Measurements from ENCODE around the gene SIGLEC9. TPM values are rescaled to one million over a fixed set of nuclear protein-coding genes. Genes with fewer than 3 reads are reported as not detected.

Gene SIGLEC9
- polyA plus RNA-seq, 4 donors: 0.81 to 3.4 (median 1.0) TPM

DNA sequence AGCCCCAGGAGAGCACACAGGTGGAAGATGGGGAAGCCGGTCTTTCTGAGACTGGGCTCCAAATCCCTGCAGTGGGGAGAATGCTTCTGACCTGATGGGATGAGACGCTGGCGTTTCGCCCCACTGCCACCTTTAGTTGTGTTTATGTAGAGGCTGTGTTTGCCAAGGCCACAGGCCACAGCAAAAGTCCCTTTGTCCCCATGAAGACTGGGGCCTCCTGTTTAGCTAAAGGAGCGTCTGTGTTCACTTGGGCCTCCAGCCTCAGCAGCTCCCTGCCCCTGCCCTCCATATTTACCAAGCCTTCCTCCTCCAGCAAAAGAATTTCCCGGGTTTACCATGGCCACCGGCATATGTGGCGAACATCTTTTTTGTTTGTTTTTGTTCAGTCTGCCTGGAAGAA lies 31.6 kb upstream of the SIGLEC9 start:
- Histone ChIP-seq H3K9me3 (ENCODE audit: control insufficient read depth in 2 of 2, insufficient read depth in 1 of 2, low read depth in 1 of 2, low read length in 1 of 2) (no peaks in the 10 kb centered on the region), H3K27ac (ENCODE audit: low read depth in 1 of 3, low read length in 2 of 3) (no peak overlapping the region), H3K4me3 (ENCODE audit: low read depth in 1 of 3, low read length in 3 of 3) (no peak overlapping the region), H3K4me1 (ENCODE audit: control insufficient read depth in 3 of 3, insufficient read depth in 2 of 3, low read depth in 1 of 3, low read length in 2 of 3) (no peaks in the 10 kb centered on the region), H3K36me3 (ENCODE audit: control insufficient read depth in 3 of 3, insufficient read depth in 2 of 3, low read depth in 1 of 3, low read length in 3 of 3) (peaks cover 0 to 8% (median 0%) of the 10 kb centered on the region in 3 donors), H3K27me3 (ENCODE audit: control insufficient read depth in 3 of 3, insufficient read depth in 3 of 3, low read length in 3 of 3) (no peaks in the 10 kb centered on the region)
- 72 to 75% (median 74%) methylated on average over 8 of the region's 8 CpGs for WGBS, 3 donors
- DNase-seq: no peak
- no peak for FAIRE-seq

DNA sequence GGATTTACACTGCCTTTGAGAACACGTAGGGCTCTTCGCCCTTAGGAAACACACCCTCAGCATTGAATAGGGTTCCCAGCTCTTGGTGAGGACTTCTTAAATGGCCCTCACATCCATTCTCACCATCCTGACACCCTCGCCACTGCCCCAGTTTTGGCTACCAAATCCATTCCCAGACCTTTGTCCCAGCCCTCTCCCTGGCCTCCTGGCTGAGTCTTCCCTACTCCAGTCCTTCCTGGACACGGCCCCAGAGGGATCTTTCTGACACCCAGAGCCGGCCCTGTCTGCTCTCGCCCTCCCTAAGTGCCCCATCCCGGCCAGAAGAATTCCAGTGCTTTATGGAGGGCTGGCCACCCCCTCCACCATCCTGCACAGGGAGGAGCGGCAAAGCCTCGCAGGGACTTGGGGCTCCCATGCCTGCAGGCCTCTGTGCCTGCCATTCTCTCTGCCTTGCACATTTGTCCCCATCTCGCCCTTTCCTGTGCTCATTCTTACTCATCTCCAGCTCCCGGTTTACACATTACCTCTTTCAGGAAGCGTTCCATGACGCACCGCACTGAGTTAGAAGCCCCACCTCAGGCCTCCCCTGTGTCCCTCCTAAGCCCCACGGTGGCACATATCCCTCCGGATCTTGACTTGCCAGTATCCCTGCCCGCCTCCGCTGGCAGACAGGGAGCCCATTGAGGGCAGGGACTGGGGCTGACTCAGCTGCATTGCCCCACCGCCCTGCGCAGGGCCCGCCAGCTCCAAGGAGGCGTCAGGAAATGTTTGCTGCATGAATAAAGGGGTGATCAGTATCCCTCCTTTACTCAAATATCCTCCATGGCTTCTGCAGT lies 31.0 kb upstream of the SIGLEC9 start:
- Histone ChIP-seq H3K4me1 (ENCODE audit: control insufficient read depth in 3 of 3, insufficient read depth in 2 of 3, low read depth in 1 of 3, low read length in 2 of 3) (no peaks in the 10 kb centered on the region), H3K27me3 (ENCODE audit: control insufficient read depth in 3 of 3, insufficient read depth in 3 of 3, low read length in 3 of 3) (no peaks in the 10 kb centered on the region), H3K4me3 (ENCODE audit: low read depth in 1 of 3, low read length in 3 of 3) (no peak overlapping the region), H3K36me3 (ENCODE audit: control insufficient read depth in 3 of 3, insufficient read depth in 2 of 3, low read depth in 1 of 3, low read length in 3 of 3) (peaks cover 0 to 8% (median 0%) of the 10 kb centered on the region in 3 donors), H3K27ac (ENCODE audit: low read depth in 1 of 3, low read length in 2 of 3) (no peak overlapping the region), H3K9me3 (ENCODE audit: control insufficient read depth in 2 of 2, insufficient read depth in 1 of 2, low read depth in 1 of 2, low read length in 1 of 2) (no peaks in the 10 kb centered on the region)
- DNase-seq: no peak
- no peak for FAIRE-seq
- WGBS, 3 donors: 74 to 82% (median 75%) methylated on average over 22 of the region's 22 CpGs

DNA sequence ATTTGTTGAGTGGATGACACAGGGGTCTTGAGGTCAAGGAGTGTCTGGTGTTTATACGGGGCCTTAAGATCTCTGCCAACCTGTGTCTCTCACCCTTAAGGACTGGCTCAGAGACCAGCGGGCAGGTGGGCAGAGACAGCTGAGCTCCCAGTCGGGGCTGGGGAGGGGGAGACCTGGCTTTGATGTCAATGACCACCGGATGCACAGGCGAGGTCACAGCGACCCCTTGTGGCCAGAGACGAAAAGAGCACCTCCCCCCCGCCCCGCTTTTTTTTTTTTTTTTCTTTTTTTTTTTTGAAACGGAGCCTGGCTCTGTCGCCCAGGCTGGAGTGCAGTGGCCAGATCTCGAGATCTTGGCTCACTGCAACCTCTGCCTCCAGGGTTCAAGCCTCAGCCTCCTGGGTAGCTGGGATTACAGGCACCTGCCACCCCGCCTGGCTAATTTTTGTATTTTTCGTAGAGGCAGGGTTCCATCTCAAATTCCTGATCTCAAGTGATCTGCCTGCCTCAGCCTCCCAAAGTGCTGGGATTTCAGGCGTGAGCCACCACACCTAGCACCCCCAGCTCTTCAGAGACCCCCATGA lies 29.9 kb upstream of the SIGLEC9 start:
- Histone ChIP-seq H3K4me3 (ENCODE audit: low read depth in 1 of 3, low read length in 3 of 3) (no peak overlapping the region), H3K36me3 (ENCODE audit: control insufficient read depth in 3 of 3, insufficient read depth in 2 of 3, low read depth in 1 of 3, low read length in 3 of 3) (peaks cover 0 to 12% (median 0%) of the 10 kb centered on the region in 3 donors), H3K27ac (ENCODE audit: low read depth in 1 of 3, low read length in 2 of 3) (no peak overlapping the region), H3K9me3 (ENCODE audit: control insufficient read depth in 2 of 2, insufficient read depth in 1 of 2, low read depth in 1 of 2, low read length in 1 of 2) (no peaks in the 10 kb centered on the region), H3K27me3 (ENCODE audit: control insufficient read depth in 3 of 3, insufficient read depth in 3 of 3, low read length in 3 of 3) (no peaks in the 10 kb centered on the region), H3K4me1 (ENCODE audit: control insufficient read depth in 3 of 3, insufficient read depth in 2 of 3, low read depth in 1 of 3, low read length in 2 of 3) (no peaks in the 10 kb centered on the region)
- WGBS, 3 donors: 25 to 40% (median 35%) methylated on average over 12 to 15 of the region's 15 CpGs
- DNase-seq: peak in 1 of 2 donors; percentile 29
- no peak for FAIRE-seq

DNA sequence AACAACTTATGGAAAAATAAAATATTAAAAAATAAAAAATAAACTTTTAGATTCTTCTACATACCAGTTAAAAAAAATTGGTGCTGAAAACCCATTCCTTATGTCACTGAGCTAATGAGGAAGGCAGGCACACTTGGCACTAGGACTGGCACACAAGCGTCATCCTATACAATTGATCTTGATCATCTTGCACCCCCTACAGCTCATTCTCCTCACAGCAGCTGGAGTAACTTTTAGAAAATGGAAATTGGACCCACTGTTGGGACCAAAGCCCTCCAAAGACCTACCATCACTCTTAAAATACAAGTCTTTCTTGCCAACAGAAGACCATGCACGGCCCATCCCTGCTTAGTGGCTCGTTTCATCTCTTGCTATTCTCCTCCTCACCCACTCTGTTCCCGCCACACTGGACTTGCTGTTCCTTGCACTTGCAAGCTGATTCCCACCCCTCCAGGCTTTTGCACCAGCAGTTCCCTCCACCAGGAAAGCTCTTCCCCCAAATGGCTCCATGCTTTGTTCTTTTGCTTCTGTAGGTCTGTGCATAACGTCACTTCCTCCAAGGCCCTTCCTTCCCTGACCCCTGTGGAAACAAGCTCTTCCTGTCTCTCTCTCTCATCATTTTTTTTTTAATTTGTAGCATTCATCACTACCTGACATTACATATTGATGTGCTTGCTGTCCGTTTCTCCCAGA lies 28.1 kb upstream of the SIGLEC9 start:
- Histone ChIP-seq H3K9me3 (ENCODE audit: control insufficient read depth in 2 of 2, insufficient read depth in 1 of 2, low read depth in 1 of 2, low read length in 1 of 2) (no peaks in the 10 kb centered on the region), H3K27me3 (ENCODE audit: control insufficient read depth in 3 of 3, insufficient read depth in 3 of 3, low read length in 3 of 3) (no peaks in the 10 kb centered on the region), H3K27ac (ENCODE audit: low read depth in 1 of 3, low read length in 2 of 3) (no peak overlapping the region), H3K36me3 (ENCODE audit: control insufficient read depth in 3 of 3, insufficient read depth in 2 of 3, low read depth in 1 of 3, low read length in 3 of 3) (peaks cover 0 to 15% (median 2%) of the 10 kb centered on the region in 3 donors), H3K4me3 (ENCODE audit: low read depth in 1 of 3, low read length in 3 of 3) (no peak overlapping the region), H3K4me1 (ENCODE audit: control insufficient read depth in 3 of 3, insufficient read depth in 2 of 3, low read depth in 1 of 3, low read length in 2 of 3) (no peaks in the 10 kb centered on the region)
- WGBS, 3 donors: 74 to 88% (median 84%) methylated on average over 6 of the region's 6 CpGs
- DNase-seq (no peak), FAIRE-seq (no peak)

DNA sequence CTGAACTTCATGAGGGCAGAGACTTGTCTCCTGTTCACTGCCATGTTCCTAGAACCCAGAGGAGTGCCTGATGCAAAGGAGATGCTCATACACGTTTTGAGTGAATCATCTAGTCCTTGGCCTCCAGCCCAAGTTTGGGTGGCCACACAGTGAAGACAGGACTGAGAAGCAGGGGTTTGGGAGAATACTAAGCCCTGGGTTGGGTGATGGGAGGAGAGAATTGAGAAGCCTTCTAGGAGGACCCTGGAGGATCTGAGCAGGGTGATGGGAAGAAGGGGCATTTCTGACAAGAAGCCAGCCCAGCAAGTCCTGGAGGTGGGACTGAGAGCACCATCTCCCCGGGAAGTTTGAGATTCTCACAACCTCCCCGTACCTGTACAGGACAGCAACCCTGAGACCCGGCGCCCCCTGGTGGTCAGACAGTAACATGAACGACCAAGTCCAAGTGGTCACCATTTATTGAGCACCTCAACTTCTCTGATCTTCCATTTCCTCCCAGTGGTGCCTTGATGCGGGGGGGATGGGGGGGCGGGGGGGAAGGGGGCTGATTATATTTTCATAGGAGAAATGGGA lies 27.5 kb upstream of the SIGLEC9 start:
- H3K27me3 ChIP-seq (ENCODE audit: control insufficient read depth in 3 of 3, insufficient read depth in 3 of 3, low read length in 3 of 3): no peaks in the 10 kb centered on the region
- 10 to 14% (median 13%) methylated on average over 8 of the region's 8 CpGs for WGBS, 3 donors
- H3K9me3 ChIP-seq (ENCODE audit: control insufficient read depth in 2 of 2, insufficient read depth in 1 of 2, low read depth in 1 of 2, low read length in 1 of 2): no peaks in the 10 kb centered on the region
- FAIRE-seq (no peak), DNase-seq (peak; percentile 43 to 58)
- no peaks in the 10 kb centered on the region for H3K4me1 ChIP-seq (ENCODE audit: control insufficient read depth in 3 of 3, insufficient read depth in 2 of 3, low read depth in 1 of 3, low read length in 2 of 3)
- no peak overlapping the region for H3K27ac ChIP-seq (ENCODE audit: low read depth in 1 of 3, low read length in 2 of 3)
- H3K4me3 ChIP-seq (ENCODE audit: low read depth in 1 of 3, low read length in 3 of 3): no peak overlapping the region
- peaks cover 0 to 18% (median 2%) of the 10 kb centered on the region in 3 donors for H3K36me3 ChIP-seq (ENCODE audit: control insufficient read depth in 3 of 3, insufficient read depth in 2 of 3, low read depth in 1 of 3, low read length in 3 of 3)

DNA sequence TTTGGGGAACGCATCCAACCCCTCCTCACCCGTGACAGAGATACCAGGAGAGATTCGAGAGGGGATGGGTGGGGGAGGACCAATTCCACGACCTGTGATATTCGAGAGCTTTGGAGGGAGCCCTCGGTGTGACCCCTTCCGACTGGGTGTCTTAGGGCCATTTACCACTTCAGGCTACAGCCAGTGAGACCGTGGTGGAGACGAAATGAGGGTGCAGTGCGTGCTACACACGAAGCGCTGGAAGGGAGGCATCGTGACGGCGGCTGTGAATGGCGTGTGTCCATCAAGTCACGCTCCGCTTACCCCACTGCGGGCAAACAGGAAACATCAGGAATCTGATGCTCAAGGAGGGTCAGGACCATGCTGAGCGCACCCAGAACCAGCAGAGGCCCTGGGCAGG lies 26.9 kb upstream of the SIGLEC9 start:
- no peaks in the 10 kb centered on the region for H3K9me3 ChIP-seq (ENCODE audit: control insufficient read depth in 2 of 2, insufficient read depth in 1 of 2, low read depth in 1 of 2, low read length in 1 of 2)
- H3K4me1 ChIP-seq (ENCODE audit: control insufficient read depth in 3 of 3, insufficient read depth in 2 of 3, low read depth in 1 of 3, low read length in 2 of 3): no peaks in the 10 kb centered on the region
- FAIRE-seq: no peak
- no peaks in the 10 kb centered on the region for H3K27me3 ChIP-seq (ENCODE audit: control insufficient read depth in 3 of 3, insufficient read depth in 3 of 3, low read length in 3 of 3)
- H3K4me3 ChIP-seq (ENCODE audit: low read depth in 1 of 3, low read length in 3 of 3): no peak overlapping the region
- DNase-seq: no peak
- WGBS, 3 donors: 84 to 88% (median 87%) methylated on average over 20 of the region's 20 CpGs
- H3K27ac ChIP-seq (ENCODE audit: low read depth in 1 of 3, low read length in 2 of 3): no peak overlapping the region
- peaks cover 0 to 22% (median 7%) of the 10 kb centered on the region in 3 donors for H3K36me3 ChIP-seq (ENCODE audit: control insufficient read depth in 3 of 3, insufficient read depth in 2 of 3, low read depth in 1 of 3, low read length in 3 of 3)

DNA sequence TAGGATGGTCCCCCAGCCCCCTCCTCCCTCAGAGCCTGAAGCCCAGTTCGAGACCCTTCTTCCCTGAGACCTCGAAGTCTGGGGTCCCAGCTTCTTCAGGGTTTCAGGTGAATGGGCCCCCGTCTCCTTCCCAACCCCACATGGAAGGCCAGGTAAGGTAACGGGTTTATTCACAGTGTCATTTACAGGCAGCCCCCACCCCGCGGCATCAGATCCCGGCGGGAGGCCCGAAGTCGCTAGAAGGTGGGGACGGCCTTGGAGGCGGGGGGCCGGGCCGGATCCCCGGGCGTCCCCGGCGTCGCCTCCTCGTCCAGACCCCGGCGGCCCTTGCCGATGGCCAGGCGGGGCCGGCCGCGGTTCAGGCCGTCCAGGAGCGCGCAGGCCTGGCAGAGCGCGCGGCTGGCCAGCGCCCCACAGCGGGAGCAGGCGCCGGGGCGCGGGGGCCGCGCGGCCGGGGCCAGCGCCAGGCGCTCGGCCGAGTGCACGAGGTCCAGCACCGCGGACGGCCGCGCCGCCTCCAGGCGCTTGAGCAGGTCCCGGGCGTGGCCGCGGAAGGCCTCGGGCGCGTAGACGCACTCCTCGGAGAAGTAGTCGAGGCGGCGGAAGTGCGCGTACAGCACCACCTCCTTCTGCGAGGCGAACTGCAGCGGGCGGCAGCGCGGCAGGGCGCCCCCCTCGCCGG lies 26.2 kb upstream of the SIGLEC9 start:
- Histone ChIP-seq H3K4me3 (ENCODE audit: low read depth in 1 of 3, low read length in 3 of 3) (no peak overlapping the region), H3K27ac (ENCODE audit: low read depth in 1 of 3, low read length in 2 of 3) (no peak overlapping the region), H3K36me3 (ENCODE audit: control insufficient read depth in 3 of 3, insufficient read depth in 2 of 3, low read depth in 1 of 3, low read length in 3 of 3) (peaks cover 0 to 24% (median 8%) of the 10 kb centered on the region in 3 donors), H3K9me3 (ENCODE audit: control insufficient read depth in 2 of 2, insufficient read depth in 1 of 2, low read depth in 1 of 2, low read length in 1 of 2) (no peaks in the 10 kb centered on the region), H3K27me3 (ENCODE audit: control insufficient read depth in 3 of 3, insufficient read depth in 3 of 3, low read length in 3 of 3) (no peaks in the 10 kb centered on the region), H3K4me1 (ENCODE audit: control insufficient read depth in 3 of 3, insufficient read depth in 2 of 3, low read depth in 1 of 3, low read length in 2 of 3) (no peaks in the 10 kb centered on the region)
- WGBS, 3 donors: 69 to 95% (median 93%) methylated on average over 62 to 78 of the region's 78 CpGs
- no peak for FAIRE-seq
- peak in 1 of 2 donors; percentile 17 for DNase-seq

DNA sequence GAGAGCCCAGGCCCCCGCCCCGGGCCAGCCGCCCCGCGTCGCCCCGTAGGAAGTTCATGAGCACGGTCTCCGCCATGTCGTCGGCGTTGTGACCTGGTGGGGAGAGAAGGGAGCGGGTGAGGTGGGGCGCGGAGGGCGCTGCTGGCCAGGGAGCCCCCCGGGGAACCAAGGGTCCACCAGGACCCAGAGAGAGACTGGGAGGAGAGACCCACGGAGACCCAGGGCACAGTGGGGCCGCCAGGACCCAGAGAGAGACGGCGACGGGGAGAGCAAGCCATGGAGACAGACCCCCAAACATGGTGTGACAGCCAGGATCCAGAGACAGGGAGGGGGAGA lies 25.7 kb upstream of the SIGLEC9 start:
- DNase-seq (no peak), FAIRE-seq (no peak)
- H3K4me3 ChIP-seq (ENCODE audit: low read depth in 1 of 3, low read length in 3 of 3): no peak overlapping the region
- 70 to 97% (median 96%) methylated on average over 18 to 22 of the region's 22 CpGs for WGBS, 3 donors
- peaks cover 0 to 28% (median 8%) of the 10 kb centered on the region in 3 donors for H3K36me3 ChIP-seq (ENCODE audit: control insufficient read depth in 3 of 3, insufficient read depth in 2 of 3, low read depth in 1 of 3, low read length in 3 of 3)
- no peaks in the 10 kb centered on the region for H3K9me3 ChIP-seq (ENCODE audit: control insufficient read depth in 2 of 2, insufficient read depth in 1 of 2, low read depth in 1 of 2, low read length in 1 of 2)
- H3K4me1 ChIP-seq (ENCODE audit: control insufficient read depth in 3 of 3, insufficient read depth in 2 of 3, low read depth in 1 of 3, low read length in 2 of 3): no peaks in the 10 kb centered on the region
- no peaks in the 10 kb centered on the region for H3K27me3 ChIP-seq (ENCODE audit: control insufficient read depth in 3 of 3, insufficient read depth in 3 of 3, low read length in 3 of 3)
- no peak overlapping the region for H3K27ac ChIP-seq (ENCODE audit: low read depth in 1 of 3, low read length in 2 of 3)

Data from small intestine (tissue), 7 donors.